H1 (cell line): Measurements from ENCODE around the gene RASGEF1C. TPM values are rescaled to one million over a fixed set of nuclear protein-coding genes. Genes with fewer than 3 reads are reported as not detected.

Experiments used
- ASH2L ChIP-seq: fragments of 200-600, 300-600 bp; sonication (generic); IDR thresholded peaks from one replicate; pipeline ENCODE4 v1.7.1; 2017; ENCODE audit warnings: low read length
- GTF2F1 ChIP-seq: IDR thresholded peaks from 2 replicates; pipeline ENCODE4 v1.6.1; 2012; ENCODE audit warnings: low read depth, low read length, improper control_type of control experiment, borderline replicate concordance
- POLR2A ChIP-seq, 2 experiments: IDR thresholded peaks; 1 replicate in 1 of 2; 2 replicates in 1 of 2; pipeline ENCODE4 v1.6.1; 2011; ENCODE audit warnings: low read depth in 2 of 2, low read length in 2 of 2, mild to moderate bottlenecking in 2 of 2; ENCODE audit errors: control extremely low read depth in 1 of 2
- RXRA ChIP-seq: IDR thresholded peaks from 2 replicates; pipeline ENCODE4 v1.6.1; 2011; ENCODE audit warnings: low read depth, mild to moderate bottlenecking, low read length, moderate library complexity; ENCODE audit not compliant: insufficient read depth
- polyA plus RNA-seq, 7 experiments: library from polyadenylated mRNA; depleted of rRNA in 3 of 7; stranded (reverse) in 5 of 7; unstranded in 2 of 7; fragments of >200 nt in 5 of 7; fragments of 200-250 nt in 2 of 7; gene quantifications; 1 replicate in 5 of 7; 2 replicates in 1 of 7; 4 replicates in 1 of 7; pipeline versions ENCODE4 v1.2.1 to v1.2.3, GENCODE V29; 2011 to 2013; ENCODE audit warnings: missing spikeins in 2 of 7, mixed read lengths in 2 of 7
- total RNA-seq: library from RNA; stranded (reverse); fragmentation: NEBNext Ultra II Directional; extraction: Animal tissue kit (Norgen Biotek cat#: 25700); gene quantifications from 2 replicates; pipeline ENCODE4 v1.2.1, GENCODE V29; 2021
- TF ChIP-seq, protein P1 (sequence below), 3 experiments: IDR thresholded peaks; 1 replicate in 2 of 3; 2 replicates in 1 of 3; pipeline versions ENCODE4 v1.5.1 to v1.6.1; 2011; ENCODE audit warnings: low read length in 3 of 3, mild to moderate bottlenecking in 3 of 3, inconsistent platforms in 2 of 3, low read depth in 1 of 3, moderate library complexity in 1 of 3; ENCODE audit not compliant: insufficient read depth in 1 of 3; ENCODE audit errors: control extremely low read depth in 1 of 3
- TF ChIP-seq, protein P2 (sequence below): fragments of 300-600 bp; sonication (generic); IDR thresholded peaks from 2 replicates; pipeline ENCODE4 v1.7.1; 2012; ENCODE audit warnings: low read length, moderate library complexity, mild to moderate bottlenecking, inconsistent platforms; ENCODE audit not compliant: insufficient replicate concordance

The RASGEF1C gene
- total and polyA plus RNA-seq, 2 of the 8 experiments (the other 6 are each of a cell fraction or from before 2014, with no cell fraction given): 0.26 to 0.61 TPM

DNA sequence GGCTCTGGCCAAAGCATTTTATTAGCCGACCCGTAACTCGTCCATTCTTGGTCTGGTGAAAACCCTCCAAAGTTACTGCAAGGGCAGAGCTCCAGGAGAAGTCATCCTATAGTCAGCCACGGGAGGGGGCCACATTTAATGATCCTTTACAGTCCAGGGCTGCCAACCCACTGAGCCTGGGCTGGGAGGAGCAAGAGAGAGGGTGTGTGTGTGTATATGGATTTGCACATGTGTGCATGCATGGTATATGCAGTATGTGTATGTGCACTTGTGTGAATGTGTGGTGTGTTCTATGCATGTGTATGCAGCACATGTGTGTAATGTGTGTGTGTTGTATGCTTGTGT lies 4.2 kb upstream of the RASGEF1C start (continued):
- TF ChIP-seq, protein P1, sequence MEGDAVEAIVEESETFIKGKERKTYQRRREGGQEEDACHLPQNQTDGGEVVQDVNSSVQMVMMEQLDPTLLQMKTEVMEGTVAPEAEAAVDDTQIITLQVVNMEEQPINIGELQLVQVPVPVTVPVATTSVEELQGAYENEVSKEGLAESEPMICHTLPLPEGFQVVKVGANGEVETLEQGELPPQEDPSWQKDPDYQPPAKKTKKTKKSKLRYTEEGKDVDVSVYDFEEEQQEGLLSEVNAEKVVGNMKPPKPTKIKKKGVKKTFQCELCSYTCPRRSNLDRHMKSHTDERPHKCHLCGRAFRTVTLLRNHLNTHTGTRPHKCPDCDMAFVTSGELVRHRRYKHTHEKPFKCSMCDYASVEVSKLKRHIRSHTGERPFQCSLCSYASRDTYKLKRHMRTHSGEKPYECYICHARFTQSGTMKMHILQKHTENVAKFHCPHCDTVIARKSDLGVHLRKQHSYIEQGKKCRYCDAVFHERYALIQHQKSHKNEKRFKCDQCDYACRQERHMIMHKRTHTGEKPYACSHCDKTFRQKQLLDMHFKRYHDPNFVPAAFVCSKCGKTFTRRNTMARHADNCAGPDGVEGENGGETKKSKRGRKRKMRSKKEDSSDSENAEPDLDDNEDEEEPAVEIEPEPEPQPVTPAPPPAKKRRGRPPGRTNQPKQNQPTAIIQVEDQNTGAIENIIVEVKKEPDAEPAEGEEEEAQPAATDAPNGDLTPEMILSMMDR (IDR thresholded peaks at IDR 0.05; ENCODE audit: control extremely low read depth in 1 of 3, insufficient read depth in 1 of 3, low read depth in 1 of 3, low read length in 3 of 3): no peak
- no peak for TF ChIP-seq POLR2A (IDR thresholded peaks at IDR 0.05; ENCODE audit: control extremely low read depth in 1 of 2, low read depth in 2 of 2, low read length in 2 of 2)
- TF ChIP-seq, protein P2, sequence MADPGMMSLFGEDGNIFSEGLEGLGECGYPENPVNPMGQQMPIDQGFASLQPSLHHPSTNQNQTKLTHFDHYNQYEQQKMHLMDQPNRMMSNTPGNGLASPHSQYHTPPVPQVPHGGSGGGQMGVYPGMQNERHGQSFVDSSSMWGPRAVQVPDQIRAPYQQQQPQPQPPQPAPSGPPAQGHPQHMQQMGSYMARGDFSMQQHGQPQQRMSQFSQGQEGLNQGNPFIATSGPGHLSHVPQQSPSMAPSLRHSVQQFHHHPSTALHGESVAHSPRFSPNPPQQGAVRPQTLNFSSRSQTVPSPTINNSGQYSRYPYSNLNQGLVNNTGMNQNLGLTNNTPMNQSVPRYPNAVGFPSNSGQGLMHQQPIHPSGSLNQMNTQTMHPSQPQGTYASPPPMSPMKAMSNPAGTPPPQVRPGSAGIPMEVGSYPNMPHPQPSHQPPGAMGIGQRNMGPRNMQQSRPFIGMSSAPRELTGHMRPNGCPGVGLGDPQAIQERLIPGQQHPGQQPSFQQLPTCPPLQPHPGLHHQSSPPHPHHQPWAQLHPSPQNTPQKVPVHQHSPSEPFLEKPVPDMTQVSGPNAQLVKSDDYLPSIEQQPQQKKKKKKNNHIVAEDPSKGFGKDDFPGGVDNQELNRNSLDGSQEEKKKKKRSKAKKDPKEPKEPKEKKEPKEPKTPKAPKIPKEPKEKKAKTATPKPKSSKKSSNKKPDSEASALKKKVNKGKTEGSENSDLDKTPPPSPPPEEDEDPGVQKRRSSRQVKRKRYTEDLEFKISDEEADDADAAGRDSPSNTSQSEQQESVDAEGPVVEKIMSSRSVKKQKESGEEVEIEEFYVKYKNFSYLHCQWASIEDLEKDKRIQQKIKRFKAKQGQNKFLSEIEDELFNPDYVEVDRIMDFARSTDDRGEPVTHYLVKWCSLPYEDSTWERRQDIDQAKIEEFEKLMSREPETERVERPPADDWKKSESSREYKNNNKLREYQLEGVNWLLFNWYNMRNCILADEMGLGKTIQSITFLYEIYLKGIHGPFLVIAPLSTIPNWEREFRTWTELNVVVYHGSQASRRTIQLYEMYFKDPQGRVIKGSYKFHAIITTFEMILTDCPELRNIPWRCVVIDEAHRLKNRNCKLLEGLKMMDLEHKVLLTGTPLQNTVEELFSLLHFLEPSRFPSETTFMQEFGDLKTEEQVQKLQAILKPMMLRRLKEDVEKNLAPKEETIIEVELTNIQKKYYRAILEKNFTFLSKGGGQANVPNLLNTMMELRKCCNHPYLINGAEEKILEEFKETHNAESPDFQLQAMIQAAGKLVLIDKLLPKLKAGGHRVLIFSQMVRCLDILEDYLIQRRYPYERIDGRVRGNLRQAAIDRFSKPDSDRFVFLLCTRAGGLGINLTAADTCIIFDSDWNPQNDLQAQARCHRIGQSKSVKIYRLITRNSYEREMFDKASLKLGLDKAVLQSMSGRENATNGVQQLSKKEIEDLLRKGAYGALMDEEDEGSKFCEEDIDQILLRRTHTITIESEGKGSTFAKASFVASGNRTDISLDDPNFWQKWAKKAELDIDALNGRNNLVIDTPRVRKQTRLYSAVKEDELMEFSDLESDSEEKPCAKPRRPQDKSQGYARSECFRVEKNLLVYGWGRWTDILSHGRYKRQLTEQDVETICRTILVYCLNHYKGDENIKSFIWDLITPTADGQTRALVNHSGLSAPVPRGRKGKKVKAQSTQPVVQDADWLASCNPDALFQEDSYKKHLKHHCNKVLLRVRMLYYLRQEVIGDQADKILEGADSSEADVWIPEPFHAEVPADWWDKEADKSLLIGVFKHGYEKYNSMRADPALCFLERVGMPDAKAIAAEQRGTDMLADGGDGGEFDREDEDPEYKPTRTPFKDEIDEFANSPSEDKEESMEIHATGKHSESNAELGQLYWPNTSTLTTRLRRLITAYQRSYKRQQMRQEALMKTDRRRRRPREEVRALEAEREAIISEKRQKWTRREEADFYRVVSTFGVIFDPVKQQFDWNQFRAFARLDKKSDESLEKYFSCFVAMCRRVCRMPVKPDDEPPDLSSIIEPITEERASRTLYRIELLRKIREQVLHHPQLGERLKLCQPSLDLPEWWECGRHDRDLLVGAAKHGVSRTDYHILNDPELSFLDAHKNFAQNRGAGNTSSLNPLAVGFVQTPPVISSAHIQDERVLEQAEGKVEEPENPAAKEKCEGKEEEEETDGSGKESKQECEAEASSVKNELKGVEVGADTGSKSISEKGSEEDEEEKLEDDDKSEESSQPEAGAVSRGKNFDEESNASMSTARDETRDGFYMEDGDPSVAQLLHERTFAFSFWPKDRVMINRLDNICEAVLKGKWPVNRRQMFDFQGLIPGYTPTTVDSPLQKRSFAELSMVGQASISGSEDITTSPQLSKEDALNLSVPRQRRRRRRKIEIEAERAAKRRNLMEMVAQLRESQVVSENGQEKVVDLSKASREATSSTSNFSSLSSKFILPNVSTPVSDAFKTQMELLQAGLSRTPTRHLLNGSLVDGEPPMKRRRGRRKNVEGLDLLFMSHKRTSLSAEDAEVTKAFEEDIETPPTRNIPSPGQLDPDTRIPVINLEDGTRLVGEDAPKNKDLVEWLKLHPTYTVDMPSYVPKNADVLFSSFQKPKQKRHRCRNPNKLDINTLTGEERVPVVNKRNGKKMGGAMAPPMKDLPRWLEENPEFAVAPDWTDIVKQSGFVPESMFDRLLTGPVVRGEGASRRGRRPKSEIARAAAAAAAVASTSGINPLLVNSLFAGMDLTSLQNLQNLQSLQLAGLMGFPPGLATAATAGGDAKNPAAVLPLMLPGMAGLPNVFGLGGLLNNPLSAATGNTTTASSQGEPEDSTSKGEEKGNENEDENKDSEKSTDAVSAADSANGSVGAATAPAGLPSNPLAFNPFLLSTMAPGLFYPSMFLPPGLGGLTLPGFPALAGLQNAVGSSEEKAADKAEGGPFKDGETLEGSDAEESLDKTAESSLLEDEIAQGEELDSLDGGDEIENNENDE: no peak
- no peak for TF ChIP-seq RXRA
- TF ChIP-seq GTF2F1: no peak
- TF ChIP-seq ASH2L: no peak
